GM18873 (cell line): Measurements from ENCODE around the gene KCNH8.

Experiments used
- ATAC-seq: cut with Tn5 transposase; IDR thresholded peaks from one replicate; pipeline ENCODE4 v1.9.1; 2021; ENCODE audit warnings: mild to moderate bottlenecking, moderate library complexity, moderate number of reproducible peaks; ENCODE audit not compliant: unreplicated experiment, low FRiP score

Gene KCNH8

DNA sequence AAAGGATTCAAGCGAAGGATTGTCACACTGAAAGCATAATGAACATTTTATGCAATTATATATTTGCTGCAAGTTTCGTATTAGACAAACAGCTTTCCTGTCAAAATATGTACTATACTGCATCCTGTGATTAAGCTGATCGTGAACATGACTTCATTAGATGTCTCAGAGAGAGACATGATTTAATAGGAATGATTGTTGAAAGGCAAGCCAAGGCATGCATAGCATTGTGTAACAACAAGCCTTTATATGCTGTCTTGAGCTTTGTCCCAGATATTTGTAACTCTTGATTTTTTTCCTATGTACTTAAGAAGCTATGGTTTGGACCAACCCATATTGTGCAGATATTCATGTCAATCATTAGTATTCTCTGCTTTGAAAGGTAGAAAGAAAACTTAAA lies 309.1 kb downstream of the KCNH8 start:
- no peak for ATAC-seq

GRCh38 chr3:19467761-19468160 lies 319.5 kb downstream of the KCNH8 start:
- ATAC-seq, result no peak

DNA sequence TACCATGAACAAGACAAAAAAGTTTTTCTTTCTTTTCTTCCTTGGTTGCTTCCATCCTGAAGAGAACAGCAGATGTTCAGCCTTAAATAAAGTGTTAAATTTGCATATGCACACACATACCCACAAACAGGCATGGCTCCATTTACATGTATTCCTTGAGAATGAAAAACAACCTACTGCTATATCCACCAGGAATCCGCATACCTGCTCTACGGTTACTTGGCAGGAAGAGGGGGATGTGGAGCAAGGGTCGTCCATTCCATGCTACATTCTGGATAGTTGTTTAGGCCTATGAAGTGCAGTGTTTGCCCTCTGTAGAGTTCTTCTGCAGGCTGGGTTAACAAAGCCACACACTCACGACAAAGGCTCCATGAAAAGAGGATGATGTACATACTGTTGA lies 322.8 kb downstream of the KCNH8 start:
- no peak for ATAC-seq

GRCh38 chr3:19473971-19474580 lies 325.8 kb downstream of the KCNH8 start:
- ATAC-seq, result no peak

GRCh38 chr3:19476281-19476680 lies 328.0 kb downstream of the KCNH8 start:
- ATAC-seq, result no peak

- ATAC-seq, result no peak
Observed at GRCh38 chr3:19485267-19485666, 337.0 kb downstream of the KCNH8 start.

DNA sequence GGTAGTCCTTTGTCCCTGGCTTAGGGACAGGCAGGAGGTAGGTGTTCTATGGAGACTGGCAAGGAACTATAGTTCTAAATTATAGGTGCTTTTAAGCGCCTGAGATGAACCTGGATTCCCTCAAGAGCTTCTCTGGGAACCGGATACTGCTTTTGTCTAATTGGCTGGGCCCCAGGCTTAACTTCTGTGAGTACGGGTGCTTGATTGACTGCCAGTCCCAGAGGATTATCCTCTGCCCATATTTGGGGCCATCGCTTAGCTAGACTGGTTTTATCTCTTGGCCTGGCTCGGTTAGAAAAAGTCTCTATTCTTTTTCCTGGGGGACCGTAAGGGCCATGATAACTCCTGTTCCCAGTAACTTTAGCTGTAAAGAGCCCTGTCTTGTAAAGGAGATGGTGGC lies 339.1 kb downstream of the KCNH8 start:
- no peak for ATAC-seq

GRCh38 chr3:19488939-19489338 lies 340.6 kb downstream of the KCNH8 start:
- no peak for ATAC-seq

DNA sequence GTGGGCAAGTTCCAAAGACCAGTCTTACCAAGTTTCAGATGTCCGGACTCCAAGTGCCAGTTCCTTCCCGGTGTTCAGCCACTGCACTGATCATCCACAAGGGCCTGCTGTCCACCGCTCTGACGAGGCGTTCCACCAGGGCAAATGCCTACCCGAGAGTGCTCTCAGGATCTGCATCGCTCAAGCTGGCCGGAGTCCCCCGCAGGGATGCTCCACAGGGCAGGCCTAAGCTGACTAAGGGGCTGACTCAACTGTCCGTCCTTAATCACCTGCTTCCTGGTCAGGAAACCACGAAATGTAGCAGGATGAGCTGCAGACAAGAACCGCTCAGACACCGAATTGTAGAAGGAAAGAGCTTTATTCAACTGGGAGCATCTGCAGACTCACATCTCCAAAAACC lies 341.6 kb downstream of the KCNH8 start:
- no peak for ATAC-seq

- ATAC-seq, result no peak
Observed at GRCh38 chr3:19506171-19506570, 357.9 kb downstream of the KCNH8 start.

GRCh38 chr3:19522305-19522704 lies 374.0 kb downstream of the KCNH8 start:
- no peak for ATAC-seq

GRCh38 chr3:19526071-19526470 lies 377.8 kb downstream of the KCNH8 start:
- ATAC-seq, result no peak

DNA sequence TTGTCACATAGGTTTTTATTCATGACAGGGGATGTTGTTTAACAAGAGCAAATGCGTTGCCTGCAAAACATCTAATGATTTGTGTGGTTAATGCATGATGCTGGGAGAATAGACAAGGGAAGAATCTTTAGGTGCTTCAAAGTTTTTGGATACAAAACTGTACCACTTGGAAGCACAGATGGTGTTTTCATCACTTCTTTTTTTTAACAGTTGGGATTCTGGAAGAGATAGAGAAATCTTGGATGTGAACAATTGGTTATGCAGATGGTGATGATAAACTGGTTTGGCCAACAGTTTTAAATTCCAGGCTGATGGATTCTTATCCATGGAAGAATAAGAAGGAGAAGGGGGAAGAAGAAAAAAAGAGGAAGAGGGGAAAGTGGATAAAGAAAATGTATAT lies 379.4 kb downstream of the KCNH8 start:
- ATAC-seq, result no peak

DNA sequence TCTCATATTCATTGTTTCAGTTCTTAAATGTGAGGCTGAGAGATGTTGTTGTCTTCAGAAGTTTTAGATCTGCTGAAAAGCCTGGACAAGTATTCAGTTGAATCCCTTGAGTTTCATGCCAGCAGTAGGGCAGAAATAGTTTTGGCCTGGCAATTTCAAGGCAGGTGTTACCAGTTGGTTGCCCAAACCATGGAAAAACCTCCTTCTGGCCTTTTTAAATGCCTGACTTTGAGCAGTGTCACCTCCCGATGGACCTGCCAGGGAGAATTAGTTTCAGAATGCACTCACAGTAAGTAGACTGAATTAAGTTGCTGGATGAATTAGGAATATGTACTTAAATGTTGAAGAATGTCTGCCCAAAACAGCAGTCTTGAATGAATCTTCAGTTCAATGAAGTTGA lies 383.1 kb downstream of the KCNH8 start:
- ATAC-seq, result no peak

DNA sequence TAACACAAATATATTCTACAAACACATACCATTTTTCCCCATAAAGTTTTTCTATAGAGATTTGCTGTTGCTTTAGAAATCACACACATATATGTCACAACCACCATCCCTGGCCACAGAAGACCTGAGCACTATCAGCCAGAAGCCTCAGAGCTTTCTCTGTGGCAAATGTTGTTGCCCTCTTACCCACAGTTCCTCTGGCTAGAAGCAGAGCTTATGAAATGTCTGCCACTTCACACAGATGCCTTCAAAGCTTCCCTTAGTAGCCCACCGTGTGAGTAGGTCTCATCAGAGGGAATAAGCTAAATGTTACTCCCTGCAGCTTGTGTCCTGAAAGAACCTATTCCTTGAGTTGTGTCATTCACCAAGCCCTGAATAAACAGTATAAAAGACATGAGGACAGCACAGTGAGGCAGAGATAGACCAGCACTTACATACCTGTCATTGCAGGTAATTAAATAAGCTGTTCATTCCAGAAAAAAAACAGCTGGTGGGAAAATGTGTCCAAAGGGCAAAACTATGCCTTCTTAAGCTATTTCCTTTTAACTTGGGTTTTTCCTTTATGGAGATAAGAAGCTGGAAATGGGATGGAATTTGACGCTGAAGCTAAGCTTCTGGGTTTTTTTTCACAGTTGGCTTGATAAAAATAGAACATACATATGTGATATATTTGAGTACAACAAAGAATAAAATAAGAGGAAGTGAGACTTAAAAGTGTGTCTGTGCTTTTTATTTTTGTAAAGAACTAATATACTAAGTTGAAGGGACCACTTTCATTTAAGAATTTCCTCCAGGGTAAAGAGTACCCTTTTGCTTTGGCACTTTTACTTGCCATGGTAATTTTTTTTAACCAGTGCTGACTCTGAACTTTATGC lies 391.4 kb downstream of the KCNH8 start:
- ATAC-seq, result peak; percentile 59

GRCh38 chr3:19540464-19540863 lies 392.2 kb downstream of the KCNH8 start:
- ATAC-seq, result peak; percentile 33

DNA sequence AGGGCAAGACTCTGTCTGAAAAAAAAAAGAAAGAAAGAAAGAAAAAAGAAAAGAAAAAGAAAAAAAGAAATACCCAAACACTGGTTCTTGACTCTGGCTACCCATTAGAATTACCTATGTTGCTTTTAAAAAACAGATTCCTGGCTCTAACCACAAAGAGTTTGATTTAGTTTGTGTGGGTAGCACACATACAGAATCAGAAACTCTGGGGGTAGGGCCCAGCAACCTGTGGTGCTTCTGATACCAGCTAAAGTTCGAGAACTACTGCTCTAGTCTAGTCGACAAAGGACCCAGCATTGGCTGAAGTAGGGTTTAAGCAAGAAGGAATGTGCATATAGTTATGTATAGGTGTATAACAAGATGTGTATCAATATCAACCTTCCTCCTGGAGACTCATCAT lies 393.0 kb downstream of the KCNH8 start:
- ATAC-seq, result no peak

DNA sequence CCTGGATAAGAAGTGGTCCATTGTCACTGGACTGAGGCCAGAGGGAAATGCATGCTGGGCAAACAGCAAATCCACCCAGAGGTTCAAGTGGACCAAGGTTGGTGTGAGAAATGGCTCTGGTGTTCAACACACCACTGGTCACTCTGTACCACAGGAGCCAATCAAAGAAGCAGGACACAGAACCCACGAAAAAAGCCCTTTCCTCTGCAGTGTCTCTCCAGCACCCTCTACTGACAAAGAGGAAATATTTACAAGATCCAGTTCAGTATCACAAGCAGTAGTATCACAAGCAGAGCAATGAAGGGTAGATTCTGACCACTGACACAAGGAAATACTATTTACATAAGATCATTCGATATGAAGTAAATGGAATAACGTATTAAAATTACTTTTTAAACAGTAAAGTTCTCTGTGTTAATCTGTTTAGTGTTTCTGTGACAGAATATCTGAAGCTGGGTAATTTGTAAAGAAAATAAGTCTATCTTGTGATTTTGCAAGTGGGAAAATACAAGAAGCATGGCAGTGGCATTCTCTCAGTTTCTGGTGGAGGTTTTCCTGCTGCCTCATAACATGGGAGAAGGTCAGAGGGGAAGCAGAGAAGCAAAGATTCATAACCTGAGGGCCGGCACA lies 395.0 kb downstream of the KCNH8 start:
- peak; percentile 45 for ATAC-seq

DNA sequence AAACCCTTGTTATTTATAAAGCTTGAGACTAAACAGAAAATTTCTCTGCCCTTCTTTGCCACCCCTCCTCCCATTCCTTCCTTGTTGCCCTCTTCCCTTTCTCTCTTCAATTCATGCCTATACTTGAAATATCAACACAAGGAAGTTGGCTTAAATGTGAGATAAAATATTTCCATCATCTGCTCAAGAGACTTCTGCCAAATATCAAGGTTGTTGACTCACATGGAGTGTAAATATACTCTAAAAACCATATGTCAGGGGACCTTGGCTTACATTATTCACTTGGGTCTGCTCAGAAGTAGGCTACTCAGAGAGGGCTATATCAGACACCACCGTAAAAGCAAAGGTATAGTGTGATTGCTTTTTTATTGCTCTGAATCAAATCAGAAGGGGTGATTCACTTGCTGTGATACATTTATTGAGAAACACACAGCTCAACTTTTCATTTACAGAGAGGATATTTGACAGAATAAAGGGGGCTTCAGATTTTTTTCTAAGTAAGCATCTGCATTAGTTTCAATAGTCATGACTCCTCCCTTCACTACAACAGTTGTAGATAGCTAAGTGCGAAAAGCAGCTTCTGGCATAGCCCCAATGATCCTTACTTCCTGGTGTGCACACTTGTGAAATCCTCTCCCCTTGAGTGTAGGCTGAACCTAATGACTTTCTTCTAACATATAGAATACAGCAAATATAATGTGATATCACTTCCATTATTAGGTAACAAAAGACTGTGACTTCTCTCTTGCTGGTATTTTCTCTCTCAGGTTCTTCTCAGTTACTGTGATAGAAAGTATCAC lies 399.6 kb downstream of the KCNH8 start:
- ATAC-seq, result no peak

- ATAC-seq, result peak; percentile 80
Observed at GRCh38 chr3:19559724-19560442, 411.6 kb downstream of the KCNH8 start.
